Stomach (tissue), 9 donors: Measurements from ENCODE around the gene KLK13. TPM values are rescaled to one million over a fixed set of nuclear protein-coding genes. Genes with fewer than 3 reads are reported as not detected.

Experiments used
- DNase-seq, 2 donors: peaks; one replicate each; pipeline versions ENCODE4 v3.0.0 to v3.0.0-alpha.2; 2013 to 2019
- H3K27ac ChIP-seq, 5 donors: fragments of 200-600 bp in 4 of 5; sonication (generic) in 4 of 5; one replicate each; pipeline ENCODE4 v1.5.1; 2013 to 2019; ENCODE audit warnings: mild to moderate bottlenecking in 1 of 5, moderate library complexity in 1 of 5
- H3K27me3 ChIP-seq, 3 donors: fragments of 200-600 bp; sonication (generic); one replicate each; pipeline ENCODE4 v1.5.1; 2017 to 2019; ENCODE audit warnings: mixed run types in 1 of 3
- H3K36me3 ChIP-seq, 4 donors: fragments of 200-600 bp; sonication (generic); 1 replicate in 3 of 4; 2 replicates in 1 of 4; pipeline ENCODE4 v1.5.1; 2016 to 2019
- H3K4me1 ChIP-seq, 4 donors: fragments of 200-600 bp; sonication (generic); one replicate each; pipeline ENCODE4 v1.5.1; 2016 to 2019
- H3K4me3 ChIP-seq, 4 donors: fragments of 200-600 bp; sonication (generic) in 3 of 4; one replicate each; pipeline ENCODE4 v1.5.1; 2016 to 2019; ENCODE audit warnings: mild to moderate bottlenecking in 1 of 4
- H3K9me3 ChIP-seq, 4 donors: fragments of 200-600 bp; sonication (generic); one replicate each; pipeline ENCODE4 v1.5.1; 2016 to 2019
- EP300 ChIP-seq: sonication (generic); formaldehyde crosslinking; IDR thresholded peaks from one replicate; pipeline ENCODE4 v1.6.1; 2017; ENCODE audit warnings: antibody characterized with exemption
- POLR2A ChIP-seq, 4 donors: fragments of 450-650 bp; IDR thresholded peaks; one replicate each; pipeline ENCODE4 v1.6.1; 2016; ENCODE audit warnings: antibody characterized with exemption in 4 of 4, control low read depth in 2 of 4, mild to moderate bottlenecking in 1 of 4, moderate library complexity in 1 of 4
- POLR2AphosphoS5 ChIP-seq, 3 donors: sonication (generic); formaldehyde crosslinking; IDR thresholded peaks; one replicate each; pipeline ENCODE4 v1.6.1; 2016; ENCODE audit warnings: antibody characterized with exemption in 3 of 3
- WGBS, 5 donors: extraction: QIAGEN DNeasy Blood & Tissue Kit in 3 of 5; methylation state at CpG; one replicate each; pipeline versions ENCODE4 v1.1.5 to v1.1.7; 2013 to 2018; 5-methylcytosine and 5-hydroxymethylcytosine counted together
- intact Hi-C: fragments of 100-400 bp; cut with DNase I; formaldehyde crosslinking; loops from one replicate; pipeline ENCODE4 v1.15.1; 2023; ENCODE audit warnings: low total_unique reads
- polyA plus RNA-seq, 3 donors: library from polyadenylated mRNA; stranded (reverse); fragments of 200-250 nt; gene quantifications; one replicate each; pipeline ENCODE4 v1.2.3, GENCODE V29; 2013
- total RNA-seq, 5 donors: library from RNA; depleted of rRNA; stranded (reverse); fragments of >200 nt; gene quantifications; one replicate each; pipeline versions ENCODE4 v1.1.0 to v1.2.3, GENCODE V29; 2014 to 2016
- TF ChIP-seq, protein P1 (sequence below), 7 experiments: fragments of 450-650 bp in 4 of 7; fragments of 200-600 bp in 3 of 7; sonication (generic) in 3 of 7; IDR thresholded peaks; one replicate each; pipeline ENCODE4 v1.5.1; 2016 to 2019; ENCODE audit warnings: antibody characterized with exemption in 7 of 7, control low read depth in 2 of 7, mild to moderate bottlenecking in 1 of 7
- donor health status: healthy with polysubstance abuse.
- donor health status: Bipolar disorder and iron deficiency.
- donor health status: healthy.

KLK13 gene
- total and polyA plus RNA-seq, 8 donors: 3.2 to 82.1 (median 9.7) TPM; not detected in 4

GRCh38 chr19:51102991-51103390 is 38.1 kb upstream of the KLK13 start:
- peaks cover 14 to 60% (median 60%) of the 10 kb centered on the region in 4 donors for H3K36me3 ChIP-seq
- intact Hi-C loops: no loop called here
- no peaks in the 10 kb centered on the region for H3K27me3 ChIP-seq
- WGBS, 5 donors: 83 to 96% (median 91%) methylated on average over 7 of the region's 7 CpGs
- no peaks in the 10 kb centered on the region for H3K9me3 ChIP-seq
- no peak overlapping the region for H3K4me3 ChIP-seq
- peaks cover 11 to 62% (median 32%) of the 10 kb centered on the region in 4 donors for H3K4me1 ChIP-seq
- no peak for TF ChIP-seq POLR2AphosphoS5 (IDR thresholded peaks at IDR 0.05)
- no peak for DNase-seq
- no peak overlapping the region for H3K27ac ChIP-seq

DNA sequence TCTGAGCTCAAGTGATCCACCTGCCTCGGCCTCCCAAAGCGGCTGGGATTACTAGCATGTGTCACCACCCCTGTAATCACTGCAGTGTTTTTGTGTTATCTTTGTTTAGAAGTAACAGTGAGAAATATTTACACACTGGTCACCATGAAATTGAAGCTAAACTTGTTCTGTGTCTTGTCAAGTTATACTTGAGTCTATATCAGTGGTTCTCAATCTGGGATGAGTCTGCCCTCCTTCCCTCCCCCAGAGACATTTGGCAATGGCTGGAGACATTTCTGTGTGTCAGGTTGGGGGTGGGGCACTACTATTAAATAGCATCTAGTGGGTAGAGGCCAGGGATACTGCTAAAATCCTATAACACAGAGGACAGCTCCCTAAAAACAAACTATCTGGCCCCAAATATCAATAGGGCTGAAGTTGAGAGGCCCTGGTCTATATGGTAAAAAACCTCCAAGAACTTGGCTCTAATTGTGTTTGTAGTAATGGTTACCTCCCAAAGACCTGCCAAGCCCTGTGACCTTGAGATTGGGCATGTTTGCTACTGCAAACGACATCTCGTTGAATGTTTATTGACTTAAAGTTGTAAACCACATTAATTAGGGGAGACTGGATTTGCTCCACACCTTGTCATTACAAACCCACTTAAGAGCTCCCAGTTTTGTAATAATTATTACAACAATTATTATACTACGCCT is 36.4 kb upstream of the KLK13 start:
- intact Hi-C loops: no loop called here
- 37 to 56% (median 55%) methylated on average over 5 of the region's 5 CpGs for WGBS, 5 donors
- no peak for DNase-seq
- Histone ChIP-seq H3K27ac (peak overlapping the region in 1 of 5 donors; percentile 21), H3K4me3 (no peak overlapping the region), H3K4me1 (peaks cover 0 to 53% (median 25%) of the 10 kb centered on the region in 4 donors), H3K27me3 (no peaks in the 10 kb centered on the region), H3K9me3 (no peaks in the 10 kb centered on the region), H3K36me3 (peaks cover 14 to 64% (median 64%) of the 10 kb centered on the region in 4 donors)
- TF ChIP-seq POLR2AphosphoS5 (IDR thresholded peaks at IDR 0.05) (no peak), EP300 (no peak), POLR2A (IDR thresholded peaks at IDR 0.05) (no peak)
- TF ChIP-seq, protein P1, sequence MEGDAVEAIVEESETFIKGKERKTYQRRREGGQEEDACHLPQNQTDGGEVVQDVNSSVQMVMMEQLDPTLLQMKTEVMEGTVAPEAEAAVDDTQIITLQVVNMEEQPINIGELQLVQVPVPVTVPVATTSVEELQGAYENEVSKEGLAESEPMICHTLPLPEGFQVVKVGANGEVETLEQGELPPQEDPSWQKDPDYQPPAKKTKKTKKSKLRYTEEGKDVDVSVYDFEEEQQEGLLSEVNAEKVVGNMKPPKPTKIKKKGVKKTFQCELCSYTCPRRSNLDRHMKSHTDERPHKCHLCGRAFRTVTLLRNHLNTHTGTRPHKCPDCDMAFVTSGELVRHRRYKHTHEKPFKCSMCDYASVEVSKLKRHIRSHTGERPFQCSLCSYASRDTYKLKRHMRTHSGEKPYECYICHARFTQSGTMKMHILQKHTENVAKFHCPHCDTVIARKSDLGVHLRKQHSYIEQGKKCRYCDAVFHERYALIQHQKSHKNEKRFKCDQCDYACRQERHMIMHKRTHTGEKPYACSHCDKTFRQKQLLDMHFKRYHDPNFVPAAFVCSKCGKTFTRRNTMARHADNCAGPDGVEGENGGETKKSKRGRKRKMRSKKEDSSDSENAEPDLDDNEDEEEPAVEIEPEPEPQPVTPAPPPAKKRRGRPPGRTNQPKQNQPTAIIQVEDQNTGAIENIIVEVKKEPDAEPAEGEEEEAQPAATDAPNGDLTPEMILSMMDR (IDR thresholded peaks at IDR 0.05): no peak

DNA sequence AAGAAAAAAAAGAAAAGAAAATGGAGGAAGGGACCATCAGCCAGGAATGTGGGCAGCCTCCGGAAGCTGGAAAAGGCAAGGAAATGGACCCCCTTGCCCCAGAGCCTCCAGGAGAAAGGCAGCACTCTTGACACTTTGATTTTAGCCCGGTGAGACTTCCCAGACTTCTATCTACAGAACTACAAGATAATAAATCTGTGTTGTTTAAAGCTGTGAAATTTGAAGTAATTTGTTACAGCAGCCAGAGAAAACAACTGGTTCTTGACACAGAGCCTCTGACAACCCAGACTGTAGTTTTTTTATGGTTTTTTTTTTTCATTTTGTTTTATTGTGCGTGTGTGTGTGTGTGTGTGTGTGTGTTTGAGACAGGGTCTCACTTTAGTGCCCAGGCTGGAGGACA is 35.7 kb upstream of the KLK13 start:
- TF ChIP-seq POLR2AphosphoS5 (IDR thresholded peaks at IDR 0.05) (no peak), EP300 (no peak), POLR2A (IDR thresholded peaks at IDR 0.05) (no peak)
- TF ChIP-seq, protein P1 (IDR thresholded peaks at IDR 0.05): no peak
- Histone ChIP-seq H3K4me3 (no peak overlapping the region), H3K27me3 (no peaks in the 10 kb centered on the region), H3K9me3 (no peaks in the 10 kb centered on the region), H3K27ac (peak overlapping the region in 1 of 5 donors; percentile 21), H3K36me3 (peaks cover 14 to 64% (median 64%) of the 10 kb centered on the region in 4 donors), H3K4me1 (peaks cover 0 to 46% (median 22%) of the 10 kb centered on the region in 4 donors)
- intact Hi-C loops: no loop called here
- DNase-seq: no peak
- WGBS, 5 donors: 52 to 69% (median 62%) methylated on average over 3 of the region's 3 CpGs

GRCh38 chr19:51099047-51099382 is 34.1 kb upstream of the KLK13 start:
- no peak for DNase-seq
- Histone ChIP-seq H3K4me3 (peak overlapping the region in 2 of 4 donors; percentile 24 to 34), H3K36me3 (peaks cover 14 to 57% (median 53%) of the 10 kb centered on the region in 4 donors), H3K27me3 (no peaks in the 10 kb centered on the region), H3K9me3 (no peaks in the 10 kb centered on the region), H3K27ac (peak overlapping the region in 1 of 5 donors; percentile 58), H3K4me1 (peaks cover 0 to 49% (median 28%) of the 10 kb centered on the region in 4 donors)
- intact Hi-C loops: no loop called here
- TF ChIP-seq EP300: no peak
- TF ChIP-seq POLR2AphosphoS5 (IDR thresholded peaks at IDR 0.05): no peak
- no peak for TF ChIP-seq POLR2A (IDR thresholded peaks at IDR 0.05)
- TF ChIP-seq, protein P1 (IDR thresholded peaks at IDR 0.05): no peak
- WGBS, 5 donors: 63 to 79% (median 68%) methylated on average over 12 to 22 of the region's 22 CpGs
